Esophagus squamous epithelium (tissue), 4 donors: ENCODE results near the gene TANGO6.

Experiments
- POLR2A ChIP-seq, 4 donors: fragments of 450-650 bp; IDR thresholded peaks; one replicate each; pipeline ENCODE4 v1.6.1; 2017; ENCODE audit warnings: antibody characterized with exemption in 4 of 4, mild to moderate bottlenecking in 4 of 4, moderate library complexity in 3 of 4
- TF ChIP-seq, protein P1 (sequence below), 6 experiments: fragments of 450-650 bp in 4 of 6; fragments of 200-600 bp in 2 of 6; sonication (generic) in 2 of 6; IDR thresholded peaks; one replicate each; pipeline ENCODE4 v1.5.1; 2016 to 2019; ENCODE audit warnings: antibody characterized with exemption in 6 of 6, mild to moderate bottlenecking in 4 of 6, moderate library complexity in 4 of 6

GRCh38 chr16:69057400-69058378 lies 214.4 kb downstream of the TANGO6 start:
- no peak for TF ChIP-seq POLR2A (IDR thresholded peaks at IDR 0.05)
- TF ChIP-seq, protein P1, sequence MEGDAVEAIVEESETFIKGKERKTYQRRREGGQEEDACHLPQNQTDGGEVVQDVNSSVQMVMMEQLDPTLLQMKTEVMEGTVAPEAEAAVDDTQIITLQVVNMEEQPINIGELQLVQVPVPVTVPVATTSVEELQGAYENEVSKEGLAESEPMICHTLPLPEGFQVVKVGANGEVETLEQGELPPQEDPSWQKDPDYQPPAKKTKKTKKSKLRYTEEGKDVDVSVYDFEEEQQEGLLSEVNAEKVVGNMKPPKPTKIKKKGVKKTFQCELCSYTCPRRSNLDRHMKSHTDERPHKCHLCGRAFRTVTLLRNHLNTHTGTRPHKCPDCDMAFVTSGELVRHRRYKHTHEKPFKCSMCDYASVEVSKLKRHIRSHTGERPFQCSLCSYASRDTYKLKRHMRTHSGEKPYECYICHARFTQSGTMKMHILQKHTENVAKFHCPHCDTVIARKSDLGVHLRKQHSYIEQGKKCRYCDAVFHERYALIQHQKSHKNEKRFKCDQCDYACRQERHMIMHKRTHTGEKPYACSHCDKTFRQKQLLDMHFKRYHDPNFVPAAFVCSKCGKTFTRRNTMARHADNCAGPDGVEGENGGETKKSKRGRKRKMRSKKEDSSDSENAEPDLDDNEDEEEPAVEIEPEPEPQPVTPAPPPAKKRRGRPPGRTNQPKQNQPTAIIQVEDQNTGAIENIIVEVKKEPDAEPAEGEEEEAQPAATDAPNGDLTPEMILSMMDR (IDR thresholded peaks at IDR 0.05), result no peak
